Prostate gland (tissue), 2 donors: ENCODE data around the gene TBC1D30. TPM values are rescaled to one million over a fixed set of nuclear protein-coding genes. Genes with fewer than 3 reads are reported as not detected.
A peak's percentile ranks its signal among the peaks of the same experiment; 100 is the strongest.
"Not testable (repeated sequence)": the region's sequence is repeated elsewhere in the genome, so short reads cannot be mapped to it uniquely, and the experiment has no call there.

Experiments
- DNase-seq: peaks from one replicate; pipeline ENCODE4 v3.0.0-alpha.2; 2019; ENCODE audit warnings: low spot score
- H3K27ac ChIP-seq, 2 donors: fragments of 200-600 bp; sonication (generic); 2 replicates each; pipeline ENCODE4 v1.5.1; 2017 to 2019
- H3K27me3 ChIP-seq: fragments of 200-600 bp; sonication (generic); replicated peaks from 2 replicates; pipeline ENCODE4 v1.5.1; 2019; ENCODE audit not compliant: insufficient read depth
- H3K36me3 ChIP-seq, 2 donors: fragments of 200-600 bp; sonication (generic); 1 replicate in 1 of 2; 2 replicates in 1 of 2; pipeline versions ENCODE4 v1.5.1 to v1.8.1; 2017 to 2019
- H3K4me1 ChIP-seq: fragments of 200-600 bp; sonication (generic); replicated peaks from 2 replicates; pipeline ENCODE4 v1.5.1; 2019
- H3K4me3 ChIP-seq, 2 donors: fragments of 200-600 bp; sonication (generic); 2 replicates each; pipeline ENCODE4 v1.5.1; 2017 to 2019
- H3K9me3 ChIP-seq: fragments of 200-600 bp; sonication (generic); 2 replicates; pipeline ENCODE4 v1.5.1; 2017
- CTCF ChIP-seq, 4 experiments: fragments of 200-600 bp in 2 of 4; fragments of 450-650 bp in 2 of 4; sonication (generic) in 2 of 4; IDR thresholded peaks; 1 replicate in 3 of 4; 2 replicates in 1 of 4; pipeline ENCODE4 v1.5.1; 2016 to 2019; ENCODE audit warnings: antibody characterized with exemption in 4 of 4, mild to moderate bottlenecking in 2 of 4, moderate library complexity in 2 of 4
- POLR2A ChIP-seq: fragments of 450-650 bp; IDR thresholded peaks from one replicate; pipeline ENCODE4 v1.6.1; 2016; ENCODE audit warnings: antibody characterized with exemption, mild to moderate bottlenecking
- POLR2AphosphoS5 ChIP-seq: sonication (generic); formaldehyde crosslinking; IDR thresholded peaks from one replicate; pipeline ENCODE4 v1.6.1; 2017; ENCODE audit warnings: antibody characterized with exemption
- WGBS: methylation state at CpG from one replicate; pipeline ENCODE4 v1.1.5; 2018; 5-methylcytosine and 5-hydroxymethylcytosine counted together
- intact Hi-C: fragments of 100-400 bp; cut with DNase I; formaldehyde crosslinking; loops from one replicate; pipeline ENCODE4 v1.14.2; 2022
- total RNA-seq, 2 donors: library from RNA; depleted of rRNA; stranded (reverse); fragments of >200 nt; gene quantifications; one replicate each; pipeline ENCODE4 v1.1.0, GENCODE V29; 2016

Gene TBC1D30
- 10 to 100 TPM; 17.2 to 19.2 TPM for total RNA-seq

- under 1% methylated on average over 53 of the region's 69 CpGs for WGBS
- Histone ChIP-seq H3K4me1 (peaks cover 5% of the 10 kb centered on the region), H3K27ac (no peak within 1 kb of the TSS), H3K27me3 (no peaks in the 10 kb centered on the region), H3K4me3 (peak within 1 kb of the TSS; percentile 24 to 29), H3K9me3 (no peaks in the 10 kb centered on the region), H3K36me3 (no peaks in the 10 kb centered on the region)
- no peak for DNase-seq
- intact Hi-C loops, result no loop called here
- no peak for TF ChIP-seq CTCF (IDR thresholded peaks at IDR 0.05)
- TF ChIP-seq POLR2AphosphoS5, result no peak
- no peak for TF ChIP-seq POLR2A
Measured at GRCh38 chr12:64824500-64825142, at the start of gene TBC1D30. Gene TBC1D30, plus strand, starts transcription at chr12:64824647. Its CDS starts 233 bp downstream, at chr12:64824880.

GRCh38 chr12:64775147-64775736, 49.2 kb upstream of the TBC1D30 start:
- not testable (repeated sequence) for H3K36me3 ChIP-seq, DNase-seq

GRCh38 chr12:64779354-64779974, 45.0 kb upstream of the TBC1D30 start:
- 78% methylated on average over 10 of the region's 10 CpGs for WGBS
- H3K36me3 ChIP-seq, result no peaks in the 10 kb centered on the region
- H3K4me3 ChIP-seq, result no peak overlapping the region
- no peak overlapping the region for H3K27ac ChIP-seq
- no peak for TF ChIP-seq POLR2AphosphoS5
- TF ChIP-seq CTCF (IDR thresholded peaks at IDR 0.05), result no peak
- TF ChIP-seq POLR2A, result no peak
- intact Hi-C loops, result no loop called here
- DNase-seq, result no peak
- H3K27me3 ChIP-seq, result no peaks in the 10 kb centered on the region
- no peaks in the 10 kb centered on the region for H3K4me1 ChIP-seq
- H3K9me3 ChIP-seq, result no peaks in the 10 kb centered on the region

More at GRCh38 chr12:64775147-64775736, 49.2 kb upstream of the TBC1D30 start:
- H3K27me3 ChIP-seq, H3K9me3 ChIP-seq, H3K4me3 ChIP-seq, H3K4me1 ChIP-seq, intact Hi-C loops, H3K27ac ChIP-seq: not testable (repeated sequence)

- WGBS, result 12% methylated on average over 15 of the region's 15 CpGs
- TF ChIP-seq POLR2AphosphoS5 (peak; percentile 37), POLR2A (no peak), CTCF (IDR thresholded peaks at IDR 0.05) (no peak)
- Histone ChIP-seq H3K36me3 (no peaks in the 10 kb centered on the region), H3K9me3 (no peaks in the 10 kb centered on the region), H3K27ac (peak overlapping the region; percentile 75 to 77), H3K27me3 (no peaks in the 10 kb centered on the region), H3K4me3 (peak overlapping the region; percentile 48 to 51), H3K4me1 (no peaks in the 10 kb centered on the region)
- no peak for DNase-seq
- intact Hi-C loops, result no loop called here
Measured at GRCh38 chr12:64780132-64780530, 44.3 kb upstream of the TBC1D30 start.

- 0% methylated on average over 52 of the region's 103 CpGs for WGBS
- TF ChIP-seq POLR2A, result no peak
- peak in 2 of 4 experiments; percentile 24 to 26 for TF ChIP-seq CTCF (IDR thresholded peaks at IDR 0.05)
Measured at GRCh38 chr12:64780531-64781279, 43.7 kb upstream of the TBC1D30 start.

More at GRCh38 chr12:64780531-64781279, 43.7 kb upstream of the TBC1D30 start:
- H3K4me3 ChIP-seq, result peak overlapping the region; percentile 48 to 51
- DNase-seq, result peak; percentile 52
- intact Hi-C loops, result no loop called here
- H3K36me3 ChIP-seq, result no peaks in the 10 kb centered on the region
- peak overlapping the region; percentile 75 to 77 for H3K27ac ChIP-seq
- no peaks in the 10 kb centered on the region for H3K27me3 ChIP-seq
- H3K9me3 ChIP-seq, result no peaks in the 10 kb centered on the region
- no peaks in the 10 kb centered on the region for H3K4me1 ChIP-seq
